K562 (cell line): ENCODE measurements around the gene CENPX. TPM values are rescaled to one million over a fixed set of nuclear protein-coding genes. Genes with fewer than 3 reads are reported as not detected.

Source experiments
- ATAC-seq: fragments of 200-7000 bp; cut with Tn5 transposase; 3 replicates; pipeline ENCODE4 v1.9.1; 2020; ENCODE audit warnings: moderate library complexity
- BruUV-seq: library from RNA; stranded (reverse); fragments of 400-500 nt; replicated peaks from 2 replicates; lab custom pipeline; 2021; lab: Mats Ljungman, UMichigan
- CTCF ChIA-PET: fragments of 300-600 bp; formaldehyde crosslinking; extraction: SDS; loops from one replicate; lab custom pipeline; 2021; ENCODE audit warnings: low intra/inter-chr PET ratio; lab: Yijun Ruan, JAX
- POLR2A ChIA-PET: fragments of 300-600, 350-650 bp; sonication (Branson Sonifier 250); formaldehyde crosslinking; extraction: SDS; loops from one replicate; lab custom pipeline; 2021; ENCODE audit warnings: antibody characterized with exemption, inconsistent platforms; lab: Yijun Ruan, JAX
- DNase-seq, 4 experiments: peaks; one replicate each; pipeline versions ENCODE4 v3.0.0 to v3.0.0-alpha.2; 2011 to 2018; ENCODE audit warnings: low spot score in 3 of 4, mixed read lengths in 3 of 4; ENCODE audit errors: extremely low read depth in 1 of 4
- FAIRE-seq: peaks from 2 replicates; lab custom pipeline; 2011; peaks lifted over from hg19 to GRCh38; lab: Jason Lieb, UNC
- H2AFZ ChIP-seq: 2 replicates; pipeline ENCODE4 v1.6.0; 2011; ENCODE audit warnings: low read depth, low read length, control low read depth, inconsistent platforms
- H3K27ac ChIP-seq: fragments of 200-600 bp; 3 replicates; pipeline ENCODE4 v1.8.0; 2011; ENCODE audit warnings: low read depth, mild to moderate bottlenecking, control low read depth, inconsistent platforms, low read length, moderate library complexity, mixed read lengths; ENCODE audit errors: extremely low read depth
- H3K27me3 ChIP-seq, 2 experiments: fragments of 300-600 bp in 1 of 2; 2 replicates in 1 of 2; 3 replicates in 1 of 2; pipeline versions ENCODE4 v1.6.0 to v1.8.0; 2011; ENCODE audit warnings: inconsistent platforms in 2 of 2, low read length in 2 of 2, mild to moderate bottlenecking in 1 of 2, mixed read lengths in 1 of 2, moderate library complexity in 1 of 2; ENCODE audit not compliant: control insufficient read depth in 2 of 2, insufficient read depth in 2 of 2
- H3K36me3 ChIP-seq: fragments of 300-600 bp; 3 replicates; pipeline ENCODE4 v1.8.0; 2011; ENCODE audit warnings: mild to moderate bottlenecking, low read length, inconsistent platforms; ENCODE audit not compliant: control insufficient read depth, insufficient read depth
- H3K4me1 ChIP-seq, 2 experiments: fragments of 200-600 bp in 1 of 2; replicated peaks in 1 of 2; 2 replicates in 1 of 2; 3 replicates in 1 of 2; pipeline versions ENCODE4 v1.5.1 to v1.8.0; 2011; ENCODE audit warnings: inconsistent platforms in 2 of 2, low read length in 2 of 2, mild to moderate bottlenecking in 1 of 2, mixed read lengths in 1 of 2, moderate library complexity in 1 of 2; ENCODE audit not compliant: control insufficient read depth in 2 of 2, insufficient read depth in 2 of 2
- H3K4me2 ChIP-seq: 2 replicates; pipeline ENCODE4 v1.6.1; 2011; ENCODE audit warnings: low read length, control low read depth, inconsistent platforms, mixed read lengths; ENCODE audit not compliant: insufficient read depth
- H3K4me3 ChIP-seq: fragments of 200-600 bp; sonication (generic), shearing (Covaris generic); 2 replicates; pipeline ENCODE4 v1.5.1; 2016; ENCODE audit warnings: control low read depth, inconsistent platforms
- H3K79me2 ChIP-seq: fragments of 200-600 bp; 3 replicates; pipeline ENCODE4 v1.8.0; 2011; ENCODE audit warnings: low read length, inconsistent platforms; ENCODE audit not compliant: control insufficient read depth, insufficient read depth
- H3K9ac ChIP-seq, 2 experiments: 2 replicates each; pipeline versions ENCODE4 v1.6.0 to v1.6.1; 2011; ENCODE audit warnings: low read depth in 2 of 2, low read length in 2 of 2, control low read depth in 1 of 2, inconsistent platforms in 1 of 2, mild to moderate bottlenecking in 1 of 2, mixed read lengths in 1 of 2; ENCODE audit not compliant: insufficient read depth in 1 of 2
- H3K9me1 ChIP-seq: one replicate; pipeline ENCODE4 v1.6.0; 2011; ENCODE audit warnings: inconsistent platforms, mild to moderate bottlenecking, low read length, moderate library complexity; ENCODE audit not compliant: control insufficient read depth, insufficient read depth
- H3K9me3 ChIP-seq: replicated peaks from 2 replicates; pipeline ENCODE4 v1.5.1; 2011; ENCODE audit warnings: low read depth, low read length, inconsistent platforms; ENCODE audit not compliant: control insufficient read depth, insufficient read depth
- H4K20me1 ChIP-seq: replicated peaks from 2 replicates; pipeline ENCODE4 v1.6.1; 2011; ENCODE audit warnings: low read length, inconsistent platforms, mixed read lengths; ENCODE audit not compliant: control insufficient read depth, insufficient read depth
- E2F3 ChIP-seq: fragments of 250-450 bp; sonication (Bioruptor Pico); IDR thresholded peaks from 2 replicates; pipeline ENCODE4 v1.4.0; 2020; ENCODE audit warnings: mild to moderate bottlenecking
- FOXK1 ChIP-seq: sonication (generic); formaldehyde crosslinking; IDR thresholded peaks from 2 replicates; pipeline ENCODE4 v1.8.0; 2022; ENCODE audit warnings: missing genetic modification reagents, mild to moderate bottlenecking, borderline replicate concordance
- GMEB1 ChIP-seq: fragments of 250-450 bp; sonication (Bioruptor Pico); IDR thresholded peaks from 2 replicates; pipeline ENCODE4 v1.4.0; 2020; ENCODE audit warnings: mild to moderate bottlenecking
- NCOA6 ChIP-seq: fragments of 450-650 bp; IDR thresholded peaks from 2 replicates; pipeline ENCODE4 v1.6.1; 2017; ENCODE audit warnings: mild to moderate bottlenecking
- NRF1 ChIP-seq, 2 experiments: fragments of 450-650 bp; IDR thresholded peaks in 1 of 2; conservative IDR thresholded peaks in 1 of 2; 2 replicates each; pipeline ENCODE4 v1.6.1; 2014; ENCODE audit warnings: mild to moderate bottlenecking in 2 of 2
- PTTG1 ChIP-seq: fragments of 450-650 bp; IDR thresholded peaks from 2 replicates; pipeline ENCODE4 v1.6.1; 2016; ENCODE audit warnings: low read depth, mild to moderate bottlenecking, missing genetic modification characterization, missing compliant biosample characterization
- STAG1 ChIP-seq: sonication (generic); formaldehyde crosslinking; IDR thresholded peaks from 2 replicates; pipeline ENCODE4 v1.5.0; 2020; ENCODE audit warnings: missing genetic modification reagents, borderline replicate concordance
- TRIM28 ChIP-seq: fragments of 450-650 bp; IDR thresholded peaks from 2 replicates; pipeline ENCODE4 v1.6.1; 2017
- ZBTB17 ChIP-seq: fragments of 450-650 bp; formaldehyde crosslinking; IDR thresholded peaks from 2 replicates; pipeline ENCODE4 v1.4.0; 2020; ENCODE audit warnings: mild to moderate bottlenecking
- ZNF224 ChIP-seq: sonication (generic); formaldehyde crosslinking; IDR thresholded peaks from 2 replicates; pipeline ENCODE4 v1.8.0; 2022; ENCODE audit warnings: mild to moderate bottlenecking, missing genetic modification reagents
- ZNF707 ChIP-seq: fragments of 250-450 bp; sonication (Bioruptor Pico); conservative IDR thresholded peaks from 2 replicates; pipeline ENCODE4 v1.8.0; 2022; ENCODE audit warnings: inconsistent platforms, mild to moderate bottlenecking, moderate library complexity
- WGBS: fragments of 100-300 bp; shearing (Covaris generic); methylation state at CpG from one replicate; pipeline ENCODE4 v1.1.6; 2016; ENCODE audit warnings: low coverage, mixed read lengths; ENCODE audit not compliant: insufficient coverage; ENCODE audit errors: missing lambda C conversion rate; 5-methylcytosine and 5-hydroxymethylcytosine counted together
- in situ Hi-C: fragments of 300-500 bp; cut with MboI; formaldehyde crosslinking; loops from 4 replicates; pipeline ENCODE4 v1.15.0; 2018; ENCODE audit warnings: inconsistent platforms, mixed read lengths
- intact Hi-C: fragments of 100-400 bp; cut with micrococcal nuclease; formaldehyde crosslinking; loops from 2 replicates; pipeline ENCODE4 v1.14.2; 2022
- polyA plus RNA-seq, 8 experiments: library from polyadenylated mRNA; depleted of rRNA in 4 of 8; stranded (reverse) in 5 of 8; unstranded in 3 of 8; fragments of >200 nt; fragmentation: Nextera tagmentation in 2 of 8; fragmentation: Illumina TruSeq in 1 of 8; extraction: Ambion mirVana in 2 of 8; extraction: Trizol in 1 of 8; gene quantifications; 2 replicates each; pipeline versions ENCODE4 v1.2.1 to v1.2.3, GENCODE V29; 2011 to 2014; ENCODE audit warnings: inconsistent platforms in 1 of 8, missing spikeins in 1 of 8
- total RNA-seq, 7 experiments: library from RNA; depleted of rRNA in 6 of 7; stranded (reverse); fragments of >200 nt in 6 of 7; fragmentation: Illumina TruSeq in 2 of 7; extraction: Trizol in 2 of 7; gene quantifications; 2 replicates each; pipeline versions ENCODE4 v1.2.1 to v1.2.3, GENCODE V29; 2011 to 2021; ENCODE audit warnings: low replicate concordance in 1 of 7
- TF ChIP-seq, protein P1 (sequence below): fragments of 450-650 bp; formaldehyde crosslinking; IDR thresholded peaks from 2 replicates; pipeline ENCODE4 v1.4.0; 2020; ENCODE audit warnings: mild to moderate bottlenecking, moderate library complexity
- TF ChIP-seq, protein P2 (sequence below): fragments of 450-650 bp; IDR thresholded peaks from 2 replicates; pipeline ENCODE4 v1.7.1; 2018; ENCODE audit warnings: mild to moderate bottlenecking, low read depth; ENCODE audit not compliant: partially characterized antibody
- TF ChIP-seq, protein P3 (sequence below): sonication (generic); formaldehyde crosslinking; IDR thresholded peaks from 2 replicates; pipeline ENCODE4 v1.8.0; 2023; ENCODE audit warnings: mild to moderate bottlenecking, missing genetic modification reagents

CENPX gene
- total and polyA plus RNA-seq, 9 of the 15 experiments (the other 6 are each of a cell fraction or from before 2014, with no cell fraction given): 32.7 to 352 (median 127) TPM

DNA sequence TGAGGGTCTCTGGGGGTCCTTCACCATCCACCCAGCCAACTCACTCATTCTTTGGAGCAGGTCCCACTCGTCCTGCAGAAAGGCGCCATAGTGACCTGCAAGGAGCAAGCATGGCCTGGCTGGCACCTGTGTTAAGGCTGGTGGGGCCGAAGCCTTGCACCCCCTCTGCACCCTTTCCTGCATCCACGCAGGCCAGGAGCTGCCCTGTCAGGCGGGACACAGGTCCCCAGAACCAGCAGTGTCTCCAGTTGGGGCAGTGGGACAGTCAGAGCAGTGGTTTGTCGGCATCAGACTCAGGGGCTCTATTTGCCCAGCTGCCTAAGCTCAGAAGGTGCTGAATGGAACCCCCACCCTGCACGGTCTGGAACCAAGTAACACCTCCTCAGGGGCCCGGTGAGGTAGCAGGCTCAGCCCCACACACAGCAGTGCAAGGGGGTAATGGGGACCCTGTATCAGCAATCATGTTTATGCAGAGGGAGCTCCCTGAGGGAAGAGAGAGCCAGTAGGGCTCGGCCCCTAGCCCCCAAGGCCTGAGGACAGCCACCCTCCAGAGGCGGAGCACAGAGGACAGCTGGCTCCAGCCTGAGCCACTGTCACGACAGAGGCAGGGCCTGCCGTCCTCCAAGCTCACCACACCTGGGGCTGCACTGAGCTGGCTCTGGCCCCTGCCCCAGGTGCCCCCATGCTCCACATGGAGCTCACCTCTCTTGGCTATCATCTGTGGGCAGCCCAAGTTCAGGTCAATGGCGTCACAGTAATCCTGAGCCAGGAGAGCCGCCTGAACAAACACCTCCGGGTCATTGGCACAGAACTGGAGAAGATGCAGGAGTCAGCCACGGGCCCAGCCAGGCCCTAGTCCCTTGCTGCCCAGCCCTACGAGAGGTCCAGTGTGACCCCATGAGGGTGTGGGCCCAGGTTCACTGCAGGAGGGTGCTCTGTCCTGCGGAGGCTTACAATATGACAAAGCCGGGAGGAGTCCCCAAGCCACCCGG is 41.0 kb upstream of the CENPX start:
- Histone ChIP-seq H3K27ac (no peak overlapping the region), H3K4me2 (no peak overlapping the region), H3K27me3 (no peaks in the 10 kb centered on the region), H2AFZ (no peak overlapping the region), H3K9ac (peak overlapping the region in 1 of 2 experiments; percentile 70; a peak in 2 of 4 replicates), H3K4me1 (peaks cover 3 to 69% of the 10 kb centered on the region in 2 experiments; a peak in 3 of 5 replicates), H3K9me3 (no peaks in the 10 kb centered on the region), H4K20me1 (no peaks in the 10 kb centered on the region; the same call in none of the 2 replicates), H3K9me1 (no peaks in the 10 kb centered on the region), H3K79me2 (peaks cover 28% of the 10 kb centered on the region), H3K36me3 (peaks cover 57% of the 10 kb centered on the region; the same call in 2 of the 3 replicates), H3K4me3 (peak overlapping the region; percentile 99; the same call in 1 of the 2 replicates)
- 85% methylated on average over 17 of the region's 20 CpGs for WGBS
- no TSS peak for BruUV-seq
- DNase-seq (no peak), ATAC-seq (no peak), FAIRE-seq (no peak)
- CTCF ChIA-PET: no interaction called here
- in situ Hi-C loops (no loop called here), intact Hi-C loops (no loop called here)
- TF ChIP-seq GMEB1 (CRISPR knock-in tag): no peak
- no peak for TF ChIP-seq E2F3 (CRISPR knock-in tag)
- TF ChIP-seq TRIM28: no peak
- TF ChIP-seq, protein P1, sequence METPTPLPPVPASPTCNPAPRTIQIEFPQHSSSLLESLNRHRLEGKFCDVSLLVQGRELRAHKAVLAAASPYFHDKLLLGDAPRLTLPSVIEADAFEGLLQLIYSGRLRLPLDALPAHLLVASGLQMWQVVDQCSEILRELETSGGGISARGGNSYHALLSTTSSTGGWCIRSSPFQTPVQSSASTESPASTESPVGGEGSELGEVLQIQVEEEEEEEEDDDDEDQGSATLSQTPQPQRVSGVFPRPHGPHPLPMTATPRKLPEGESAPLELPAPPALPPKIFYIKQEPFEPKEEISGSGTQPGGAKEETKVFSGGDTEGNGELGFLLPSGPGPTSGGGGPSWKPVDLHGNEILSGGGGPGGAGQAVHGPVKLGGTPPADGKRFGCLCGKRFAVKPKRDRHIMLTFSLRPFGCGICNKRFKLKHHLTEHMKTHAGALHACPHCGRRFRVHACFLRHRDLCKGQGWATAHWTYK (CRISPR knock-in tag): no peak
- TF ChIP-seq, protein P2, sequence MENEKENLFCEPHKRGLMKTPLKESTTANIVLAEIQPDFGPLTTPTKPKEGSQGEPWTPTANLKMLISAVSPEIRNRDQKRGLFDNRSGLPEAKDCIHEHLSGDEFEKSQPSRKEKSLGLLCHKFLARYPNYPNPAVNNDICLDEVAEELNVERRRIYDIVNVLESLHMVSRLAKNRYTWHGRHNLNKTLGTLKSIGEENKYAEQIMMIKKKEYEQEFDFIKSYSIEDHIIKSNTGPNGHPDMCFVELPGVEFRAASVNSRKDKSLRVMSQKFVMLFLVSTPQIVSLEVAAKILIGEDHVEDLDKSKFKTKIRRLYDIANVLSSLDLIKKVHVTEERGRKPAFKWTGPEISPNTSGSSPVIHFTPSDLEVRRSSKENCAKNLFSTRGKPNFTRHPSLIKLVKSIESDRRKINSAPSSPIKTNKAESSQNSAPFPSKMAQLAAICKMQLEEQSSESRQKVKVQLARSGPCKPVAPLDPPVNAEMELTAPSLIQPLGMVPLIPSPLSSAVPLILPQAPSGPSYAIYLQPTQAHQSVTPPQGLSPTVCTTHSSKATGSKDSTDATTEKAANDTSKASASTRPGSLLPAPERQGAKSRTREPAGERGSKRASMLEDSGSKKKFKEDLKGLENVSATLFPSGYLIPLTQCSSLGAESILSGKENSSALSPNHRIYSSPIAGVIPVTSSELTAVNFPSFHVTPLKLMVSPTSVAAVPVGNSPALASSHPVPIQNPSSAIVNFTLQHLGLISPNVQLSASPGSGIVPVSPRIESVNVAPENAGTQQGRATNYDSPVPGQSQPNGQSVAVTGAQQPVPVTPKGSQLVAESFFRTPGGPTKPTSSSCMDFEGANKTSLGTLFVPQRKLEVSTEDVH: no peak
- TF ChIP-seq, protein P3, sequence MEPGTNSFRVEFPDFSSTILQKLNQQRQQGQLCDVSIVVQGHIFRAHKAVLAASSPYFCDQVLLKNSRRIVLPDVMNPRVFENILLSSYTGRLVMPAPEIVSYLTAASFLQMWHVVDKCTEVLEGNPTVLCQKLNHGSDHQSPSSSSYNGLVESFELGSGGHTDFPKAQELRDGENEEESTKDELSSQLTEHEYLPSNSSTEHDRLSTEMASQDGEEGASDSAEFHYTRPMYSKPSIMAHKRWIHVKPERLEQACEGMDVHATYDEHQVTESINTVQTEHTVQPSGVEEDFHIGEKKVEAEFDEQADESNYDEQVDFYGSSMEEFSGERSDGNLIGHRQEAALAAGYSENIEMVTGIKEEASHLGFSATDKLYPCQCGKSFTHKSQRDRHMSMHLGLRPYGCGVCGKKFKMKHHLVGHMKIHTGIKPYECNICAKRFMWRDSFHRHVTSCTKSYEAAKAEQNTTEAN (CRISPR knock-in tag): no peak
- TF ChIP-seq ZNF707 (CRISPR knock-in tag): no peak
- no peak for TF ChIP-seq PTTG1 (tag)
- no peak for TF ChIP-seq NRF1 (conservative IDR thresholded peaks at IDR 0.05 in 1 of 2, IDR thresholded peaks at IDR 0.05 in 1 of 2)
- TF ChIP-seq NCOA6: no peak
- no peak for TF ChIP-seq FOXK1
- TF ChIP-seq STAG1 (CRISPR knock-in tag): no peak
- no peak for TF ChIP-seq ZBTB17 (CRISPR knock-in tag)
- TF ChIP-seq ZNF224 (CRISPR knock-in tag): no peak
- POLR2A ChIA-PET: interaction anchor here (0.5 to 3.9 kb wide), 5 partner anchors 10 to 1010 kb away, joined by 3 to 24 read pairs (median 6); no protein-coding TSS in a partner anchor
